Endothelial cell of umbilical vein (primary cell): Measurements from ENCODE around the gene KLK13. TPM values are rescaled to one million over a fixed set of nuclear protein-coding genes. Genes with fewer than 3 reads are reported as not detected.
A peak's percentile ranks its signal among the peaks of the same experiment; 100 is the strongest.

Source experiments
- BruUV-seq: library from RNA; stranded (reverse); fragments of 400-500 nt; replicated peaks from 2 replicates; lab custom pipeline; 2021; lab: Mats Ljungman, UMichigan
- CTCF ChIA-PET: fragments of 300-600, 350-600 bp; sonication (Branson Sonifier 250); formaldehyde crosslinking; loops from one replicate; lab custom pipeline; 2021; ENCODE audit warnings: antibody characterized with exemption, inconsistent platforms; lab: Charles Lee
- POLR2A ChIA-PET: fragments of 300-600, 350-600 bp; sonication (Branson Sonifier 250); formaldehyde crosslinking; loops from one replicate; lab custom pipeline; 2021; ENCODE audit warnings: antibody characterized with exemption, inconsistent platforms; lab: Charles Lee
- DNase-seq: peaks from one replicate; pipeline ENCODE4 v3.0.0-alpha.2; 2011; ENCODE audit warnings: low read depth, low spot score
- FAIRE-seq: peaks from 2 replicates; lab custom pipeline; 2011; peaks lifted over from hg19 to GRCh38; lab: Jason Lieb, UNC
- H2AFZ ChIP-seq: 2 replicates; pipeline ENCODE4 v1.6.0; 2012; ENCODE audit warnings: low read depth, low read length, control low read depth, inconsistent platforms
- H3K27ac ChIP-seq: 2 replicates; pipeline ENCODE4 v1.5.1; 2011; ENCODE audit warnings: low read depth, mild to moderate bottlenecking, control low read depth, low read length, moderate library complexity; ENCODE audit not compliant: insufficient read depth
- H3K27me3 ChIP-seq, 2 experiments: 2 replicates each; pipeline versions ENCODE4 v1.6.0 to v1.6.1; 2011; ENCODE audit warnings: low read length in 2 of 2, mixed read lengths in 1 of 2; ENCODE audit not compliant: control insufficient read depth in 2 of 2, insufficient read depth in 2 of 2
- H3K36me3 ChIP-seq, 2 experiments: 2 replicates in 1 of 2; 3 replicates in 1 of 2; pipeline ENCODE4 v1.5.1; 2011; ENCODE audit warnings: low read length in 2 of 2, mild to moderate bottlenecking in 1 of 2, moderate library complexity in 1 of 2; ENCODE audit not compliant: control insufficient read depth in 2 of 2, insufficient read depth in 2 of 2; ENCODE audit errors: extremely low read depth in 1 of 2
- H3K4me1 ChIP-seq: 3 replicates; pipeline ENCODE4 v1.5.1; 2011; ENCODE audit warnings: mild to moderate bottlenecking, low read length; ENCODE audit not compliant: control insufficient read depth, insufficient read depth; ENCODE audit errors: extremely low read depth
- H3K4me2 ChIP-seq: 2 replicates; pipeline ENCODE4 v1.6.1; 2011; ENCODE audit warnings: low read length, control low read depth, mixed read lengths; ENCODE audit not compliant: insufficient read depth
- H3K4me3 ChIP-seq, 3 experiments: fragments of 200-600 bp in 1 of 3; sonication (generic), shearing (Covaris generic) in 1 of 3; replicated peaks in 1 of 3; 2 replicates each; pipeline ENCODE4 v1.5.1; 2011 to 2016; ENCODE audit warnings: control low read depth in 3 of 3, low read length in 3 of 3, mild to moderate bottlenecking in 2 of 3, inconsistent platforms in 1 of 3, low read depth in 1 of 3, moderate library complexity in 1 of 3; ENCODE audit not compliant: insufficient read depth in 1 of 3
- H3K79me2 ChIP-seq: 2 replicates; pipeline ENCODE4 v1.6.0; 2012; ENCODE audit warnings: low read length, inconsistent platforms; ENCODE audit not compliant: control insufficient read depth, insufficient read depth
- H3K9ac ChIP-seq: replicated peaks from 2 replicates; pipeline ENCODE3; 2011; ENCODE audit warnings: low read length, control low read depth; ENCODE audit not compliant: insufficient read depth; ENCODE audit errors: extremely low read depth
- H3K9me1 ChIP-seq: replicated peaks from 3 replicates; pipeline ENCODE4 v1.6.0; 2011; ENCODE audit warnings: mild to moderate bottlenecking, low read length; ENCODE audit not compliant: control insufficient read depth, insufficient read depth; ENCODE audit errors: extremely low read depth
- H3K9me3 ChIP-seq: replicated peaks from 2 replicates; pipeline ENCODE4 v1.5.1; 2012; ENCODE audit warnings: low read length, inconsistent platforms; ENCODE audit not compliant: control insufficient read depth, insufficient read depth
- H4K20me1 ChIP-seq: replicated peaks from 2 replicates; pipeline ENCODE3; 2011; ENCODE audit warnings: mild to moderate bottlenecking, low read length; ENCODE audit not compliant: control insufficient read depth, insufficient read depth; ENCODE audit errors: extremely low read depth
- CTCF ChIP-seq, 2 donors: IDR thresholded peaks; 1 replicate in 1 of 2; 2 replicates in 1 of 2; pipeline ENCODE4 v1.5.1; 2011; ENCODE audit warnings: low read length in 2 of 2, mild to moderate bottlenecking in 2 of 2, moderate library complexity in 2 of 2, control low read depth in 1 of 2, inconsistent platforms in 1 of 2, low read depth in 1 of 2; ENCODE audit not compliant: insufficient read depth in 1 of 2; ENCODE audit errors: extremely low read depth in 1 of 2
- EZH2 ChIP-seq: IDR thresholded peaks from 2 replicates; pipeline ENCODE4 v1.6.1; 2012; ENCODE audit warnings: borderline replicate concordance, low read depth, mild to moderate bottlenecking, moderate library complexity, low read length, inconsistent platforms; ENCODE audit not compliant: severe bottlenecking
- FOS ChIP-seq: IDR thresholded peaks from 2 replicates; pipeline ENCODE4 v1.6.1; 2011; ENCODE audit warnings: mild to moderate bottlenecking, low read length, moderate library complexity, borderline replicate concordance; ENCODE audit not compliant: insufficient read depth
- GATA2 ChIP-seq: IDR thresholded peaks from 2 replicates; pipeline ENCODE4 v1.7.0; 2011; ENCODE audit warnings: low read depth, mild to moderate bottlenecking, moderate library complexity, mixed read lengths, low read length; ENCODE audit not compliant: insufficient read length, insufficient read depth
- JUN ChIP-seq: IDR thresholded peaks from 2 replicates; pipeline ENCODE4 v1.6.1; 2011; ENCODE audit warnings: borderline replicate concordance, low read depth; ENCODE audit not compliant: insufficient read length, insufficient read depth
- MAX ChIP-seq: IDR thresholded peaks from 2 replicates; pipeline ENCODE4 v1.6.1; 2011; ENCODE audit not compliant: insufficient read depth, insufficient read length
- MYC ChIP-seq: IDR thresholded peaks from one replicate; pipeline ENCODE4 v1.6.1; 2011; ENCODE audit warnings: mild to moderate bottlenecking, low read depth, low read length
- POLR2A ChIP-seq: IDR thresholded peaks from 2 replicates; pipeline ENCODE4 v1.6.1; 2012; ENCODE audit warnings: low read depth, mild to moderate bottlenecking, control low read depth, low read length
- POLR2AphosphoS5 ChIP-seq: IDR thresholded peaks from 2 replicates; pipeline ENCODE4 v1.6.1; 2012; ENCODE audit warnings: low read depth, mild to moderate bottlenecking, control low read depth, low read length, moderate library complexity; ENCODE audit not compliant: insufficient read depth
- dilution Hi-C: fragments of 300-500 bp; cut with MboI; formaldehyde crosslinking; loops from one replicate; pipeline ENCODE4 v1.15.0; 2019; ENCODE audit warnings: low sequenced_read_pairs; ENCODE audit not compliant: extremely low pct_ligation_motif_present
- intact Hi-C: fragments of 100-400 bp; cut with micrococcal nuclease; formaldehyde crosslinking; loops from one replicate; pipeline ENCODE4 v1.10.0; 2022
- polyA plus RNA-seq, 4 experiments: library from polyadenylated mRNA; depleted of rRNA in 3 of 4; stranded (reverse) in 3 of 4; unstranded in 1 of 4; fragments of >200 nt; gene quantifications; 2 replicates each; pipeline versions ENCODE4 v1.2.1 to v1.2.3, GENCODE V29; 2011 to 2012; ENCODE audit warnings: missing spikeins in 1 of 4
- total RNA-seq: library from RNA; stranded (reverse); gene quantifications from 2 replicates; pipeline ENCODE4 v1.2.3, GENCODE V29; 2021

KLK13 gene
- total and polyA plus RNA-seq, 2 donors (not counting 3 experiments of a cell fraction or from before 2014, with no cell fraction given) = not detected

- H3K36me3 ChIP-seq = peaks cover 2 to 5% of the 10 kb centered on the region in 2 experiments
- H3K9me1 ChIP-seq = no peaks in the 10 kb centered on the region
- peak overlapping the region in 1 of 3 experiments; percentile 2 for H3K4me3 ChIP-seq
- DNase-seq = no peak
- FAIRE-seq = no peak
- H3K4me2 ChIP-seq = no peak overlapping the region
- no peak overlapping the region for H3K9ac ChIP-seq
- H3K79me2 ChIP-seq = peaks cover 27% of the 10 kb centered on the region
- intact Hi-C loops = loop anchor here (5.0 kb wide), 1 partner anchor 627 kb away; no protein-coding TSS in a partner anchor
- H3K9me3 ChIP-seq = no peaks in the 10 kb centered on the region
- H3K27me3 ChIP-seq = no peaks in the 10 kb centered on the region
- H3K27ac ChIP-seq = no peak overlapping the region
- dilution Hi-C loops = no loop called here
- H4K20me1 ChIP-seq = no peaks in the 10 kb centered on the region
- ChIA-PET POLR2A (no interaction called here), CTCF (interaction anchor here (1.2 kb wide), 1 partner anchor 78 kb away, joined by 9 read pairs; no protein-coding TSS in a partner anchor)
- peaks cover 14% of the 10 kb centered on the region for H3K4me1 ChIP-seq
- no TSS peak for BruUV-seq
- H2AFZ ChIP-seq = no peak overlapping the region
- TF ChIP-seq MYC = no peak
- no peak for TF ChIP-seq JUN
- no peak for TF ChIP-seq FOS
- no peak for TF ChIP-seq POLR2AphosphoS5
- no peak for TF ChIP-seq CTCF (IDR thresholded peaks at IDR 0.05; ENCODE audit: extremely low read depth in 1 of 2, insufficient read depth in 1 of 2, low read depth in 1 of 2, low read length in 2 of 2)
- no peak for TF ChIP-seq POLR2A
- TF ChIP-seq EZH2 = no peak
- no peak for TF ChIP-seq GATA2
- TF ChIP-seq MAX = no peak
Observed at GRCh38 chr19:51099047-51099382, 34.1 kb upstream of the KLK13 start.
